GM19395 (cell line): Measurements from ENCODE around the gene VCP.
"Not testable (repeated sequence)": the region's sequence is repeated elsewhere in the genome, so short reads cannot be mapped to it uniquely, and the experiment has no call there.

Experiments
- ATAC-seq: cut with Tn5 transposase; IDR thresholded peaks from one replicate; pipeline ENCODE4 v1.9.1; 2021; ENCODE audit warnings: mild to moderate bottlenecking, moderate library complexity; ENCODE audit not compliant: unreplicated experiment

The VCP gene

DNA sequence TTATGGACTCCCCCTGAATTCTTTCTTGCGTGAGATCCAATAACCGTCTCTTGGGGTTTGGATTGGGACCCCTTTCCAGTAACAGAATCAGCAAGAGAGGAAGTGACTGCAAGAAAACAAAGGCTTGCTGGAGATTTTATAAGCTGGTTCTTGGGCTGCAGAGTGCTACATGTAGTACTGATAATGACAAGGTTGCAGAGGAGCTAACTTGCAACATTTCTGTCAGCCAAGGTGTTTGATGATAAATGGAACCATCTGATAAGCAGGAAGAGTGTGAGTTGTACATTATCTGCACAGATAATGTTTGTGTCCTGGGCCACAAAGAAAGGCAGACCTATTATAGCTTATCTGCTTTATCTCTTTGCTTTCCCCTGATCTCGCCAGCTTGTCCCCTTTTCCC, 45.8 kb downstream of the VCP start:
- no peak for ATAC-seq

DNA sequence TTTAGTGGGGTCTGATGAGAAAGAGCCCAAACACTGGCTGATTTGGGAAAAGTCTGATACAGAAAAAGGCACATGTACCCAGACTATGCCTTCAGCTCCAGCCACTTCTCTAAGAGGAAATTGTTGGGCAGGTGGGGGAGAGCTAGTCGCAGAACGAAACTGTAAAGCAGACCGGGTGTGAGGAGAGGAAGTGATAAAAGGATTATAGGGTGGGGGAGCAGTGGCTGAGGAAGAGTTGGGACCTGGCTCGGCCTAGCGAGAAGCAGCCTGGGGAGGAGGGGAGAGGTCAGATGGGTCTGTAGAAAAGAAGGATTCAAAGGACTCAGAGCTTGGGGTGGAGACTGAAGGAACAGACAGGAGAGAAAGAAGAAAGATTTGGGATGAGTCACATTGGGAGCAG, 49.0 kb downstream of the VCP start:
- ATAC-seq, result not testable (repeated sequence)

- ATAC-seq, result no peak
Measured at GRCh38 chr9:35014517-35014916, 57.9 kb downstream of the VCP start.

GRCh38 chr9:35010351-35010958, 62.0 kb downstream of the VCP start:
- ATAC-seq, result no peak
